HPDE6-E6E7 (cell line): Measurements from ENCODE around the gene CPNE4.

Source experiments
- DNase-seq: peaks from one replicate; pipeline ENCODE4 v3.0.0; 2011; ENCODE audit warnings: missing footprints; ENCODE audit errors: extremely low spot score

CPNE4 gene

DNA sequence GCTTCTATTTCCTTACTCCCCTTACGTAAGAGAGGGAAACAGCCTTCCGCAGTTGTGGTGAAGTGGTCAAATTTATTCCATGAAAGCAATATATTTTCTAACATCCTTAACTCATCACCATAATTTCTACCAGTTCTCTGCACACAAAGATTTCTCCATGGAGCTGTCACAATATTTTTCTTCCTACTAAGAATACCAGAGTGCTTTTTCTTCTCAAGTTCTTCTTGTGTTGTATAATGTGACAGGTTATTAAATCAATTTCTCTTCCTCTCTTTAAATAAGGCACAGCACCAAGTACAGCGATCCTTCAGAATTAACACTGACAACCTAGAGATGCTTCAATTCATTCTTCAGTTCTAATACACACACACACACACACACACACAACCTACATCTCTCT is 153.0 kb downstream of the CPNE4 start:
- DNase-seq, result no peak

GRCh38 chr3:131880948-131881347 is 153.9 kb downstream of the CPNE4 start:
- DNase-seq, result no peak

DNA sequence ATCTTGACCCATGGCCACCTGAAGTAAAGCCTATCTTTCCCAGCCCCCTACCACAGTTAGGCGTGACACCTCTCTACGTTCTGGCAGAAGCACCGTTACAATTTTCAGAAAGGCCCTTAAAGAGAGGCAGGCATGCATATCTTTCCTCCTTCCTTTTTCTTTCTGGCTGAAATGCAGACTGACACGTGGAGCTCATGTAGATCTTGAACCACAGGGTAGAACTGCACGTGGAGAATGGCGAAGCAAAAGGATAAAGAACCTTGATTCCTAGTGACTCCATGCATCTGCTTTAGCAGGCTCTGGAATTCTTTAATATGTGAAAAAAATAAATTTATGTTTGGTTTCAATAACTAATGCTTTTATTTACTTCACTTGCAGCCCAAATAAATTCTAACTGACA is 166.6 kb downstream of the CPNE4 start:
- no peak for DNase-seq

DNA sequence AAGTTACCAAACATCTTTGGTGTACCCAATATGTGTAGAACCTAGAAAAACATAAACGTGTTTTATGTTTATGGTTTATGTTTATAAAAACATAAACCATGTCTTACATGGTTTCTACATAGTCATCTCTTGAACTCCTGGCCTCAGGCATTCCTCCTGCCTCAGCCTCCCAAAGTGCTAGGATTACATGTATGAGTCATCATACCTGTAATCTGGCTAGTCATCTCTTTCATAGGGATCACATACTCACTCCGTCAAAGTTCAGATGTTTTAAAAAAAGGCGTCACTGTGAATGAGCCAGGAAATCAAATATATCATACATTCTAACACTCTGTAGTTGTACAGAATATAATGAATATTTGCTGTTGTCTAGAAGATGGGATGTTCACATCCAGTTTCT is 178.6 kb downstream of the CPNE4 start:
- DNase-seq, result no peak

- no peak for DNase-seq
Measured at GRCh38 chr3:131850223-131850622, 184.6 kb downstream of the CPNE4 start.

DNA sequence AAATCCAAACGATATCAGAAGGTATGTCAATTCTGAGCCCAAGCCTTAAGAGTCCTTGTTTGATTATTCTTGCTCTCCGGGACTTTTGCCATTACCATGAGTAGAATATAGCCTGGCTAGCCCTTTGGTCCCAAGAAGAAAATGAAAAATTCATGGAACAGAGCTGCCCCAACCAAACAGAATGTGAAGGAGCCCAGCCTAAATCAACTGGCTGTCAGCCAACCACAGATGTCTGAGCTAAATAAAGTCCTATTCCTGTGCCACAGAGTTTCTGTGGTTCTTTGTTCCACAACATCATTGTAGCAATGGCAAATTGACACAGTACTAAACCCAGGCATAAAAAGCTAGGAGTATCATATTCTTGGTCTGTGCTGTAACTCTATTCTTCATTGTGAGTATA is 185.2 kb downstream of the CPNE4 start:
- DNase-seq, result no peak

DNA sequence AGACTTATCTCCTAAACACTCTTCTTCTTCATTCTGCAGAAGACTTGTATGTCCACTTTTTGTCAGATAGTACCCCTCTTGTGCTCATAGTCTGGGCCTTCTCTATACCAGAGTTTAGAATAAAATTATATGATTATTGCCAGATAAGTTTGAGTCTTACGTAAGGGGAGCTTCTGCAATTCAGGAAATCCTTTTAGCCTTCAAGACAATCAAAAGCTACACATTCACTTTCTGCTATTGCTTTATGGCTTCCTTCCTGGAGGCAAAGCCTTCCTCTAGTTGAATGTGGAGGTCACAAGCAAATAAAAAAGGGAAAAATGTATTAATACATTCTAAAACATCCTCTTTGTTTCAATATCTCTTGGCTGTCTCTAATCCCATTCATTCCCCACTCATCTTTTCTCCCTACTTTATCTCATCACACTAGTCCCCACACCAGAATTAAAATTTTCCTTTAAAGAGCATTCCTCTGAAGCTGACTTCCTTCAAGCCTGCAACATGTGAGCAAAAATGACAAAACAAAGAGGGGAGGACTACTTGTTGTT is 186.8 kb downstream of the CPNE4 start:
- DNase-seq, result no peak

GRCh38 chr3:131846296-131846924 is 188.4 kb downstream of the CPNE4 start:
- DNase-seq, result no peak

- no peak for DNase-seq
Measured at GRCh38 chr3:131843174-131843573, 191.6 kb downstream of the CPNE4 start.

DNA sequence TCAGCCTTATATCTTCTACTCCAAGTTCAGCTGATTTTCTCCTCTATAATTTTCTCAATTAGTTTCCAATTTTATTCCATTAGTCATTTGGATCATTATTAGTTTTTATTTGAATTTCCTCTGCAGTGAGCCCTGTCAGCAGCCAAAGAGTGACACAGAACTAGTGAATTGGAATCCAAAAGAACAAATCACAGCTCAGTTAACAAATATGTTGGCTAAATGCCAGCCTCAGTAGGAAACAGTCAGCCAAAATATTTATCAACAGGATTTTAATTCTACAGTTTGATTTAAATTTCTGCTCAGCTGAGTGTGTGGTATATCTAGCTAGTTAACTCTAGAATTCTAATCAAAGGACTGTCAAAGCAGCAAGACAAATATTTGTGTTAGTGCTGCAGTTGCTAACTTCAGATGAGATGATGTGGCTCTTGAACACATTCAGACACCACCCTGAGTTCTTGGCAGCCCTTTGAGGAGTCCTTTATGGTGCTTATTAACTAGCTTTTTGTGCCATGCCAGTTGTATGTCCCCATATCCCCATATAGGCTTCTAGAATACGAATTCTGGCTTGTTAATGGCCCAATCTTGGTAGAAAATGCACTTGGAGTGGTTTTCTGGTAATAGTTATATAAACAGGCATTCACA is 194.5 kb downstream of the CPNE4 start:
- no peak for DNase-seq

DNA sequence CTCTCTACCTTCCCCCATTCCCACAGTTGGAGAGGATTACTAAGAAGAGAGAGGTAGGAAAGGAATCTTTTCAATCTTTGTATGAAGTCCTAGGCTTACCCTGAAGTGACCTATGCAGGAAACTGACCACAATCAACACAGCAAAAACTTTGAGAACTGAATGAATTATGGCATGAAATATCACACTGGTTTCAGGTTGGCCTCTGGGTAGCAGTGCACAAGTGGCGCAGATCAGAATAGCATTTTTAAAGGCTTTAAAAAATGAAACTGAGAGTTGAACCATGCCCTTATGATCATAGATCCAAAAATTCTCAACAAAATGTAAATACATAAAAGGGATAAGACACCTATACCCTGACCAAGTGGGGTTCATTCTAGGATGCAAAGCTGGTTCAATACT is 198.9 kb downstream of the CPNE4 start:
- DNase-seq, result no peak

DNA sequence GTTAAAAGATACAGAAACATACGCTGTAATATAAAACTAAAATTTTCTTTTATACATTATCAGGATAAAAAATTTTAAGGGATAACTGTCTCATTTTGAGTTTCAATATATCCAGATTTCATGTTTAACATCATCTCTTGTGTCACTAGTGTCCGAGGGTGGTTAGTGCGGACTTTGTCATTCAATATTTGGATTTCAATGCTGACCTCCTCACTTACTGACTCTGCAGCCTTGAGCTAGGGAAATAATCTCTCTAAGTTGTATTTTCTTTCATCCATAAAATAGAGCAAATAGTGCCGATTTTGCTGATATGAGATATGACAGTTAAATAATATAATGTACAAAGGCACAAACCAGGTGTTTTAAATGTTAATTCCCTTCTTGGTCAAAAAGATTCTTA is 203.2 kb downstream of the CPNE4 start:
- DNase-seq, result no peak

DNA sequence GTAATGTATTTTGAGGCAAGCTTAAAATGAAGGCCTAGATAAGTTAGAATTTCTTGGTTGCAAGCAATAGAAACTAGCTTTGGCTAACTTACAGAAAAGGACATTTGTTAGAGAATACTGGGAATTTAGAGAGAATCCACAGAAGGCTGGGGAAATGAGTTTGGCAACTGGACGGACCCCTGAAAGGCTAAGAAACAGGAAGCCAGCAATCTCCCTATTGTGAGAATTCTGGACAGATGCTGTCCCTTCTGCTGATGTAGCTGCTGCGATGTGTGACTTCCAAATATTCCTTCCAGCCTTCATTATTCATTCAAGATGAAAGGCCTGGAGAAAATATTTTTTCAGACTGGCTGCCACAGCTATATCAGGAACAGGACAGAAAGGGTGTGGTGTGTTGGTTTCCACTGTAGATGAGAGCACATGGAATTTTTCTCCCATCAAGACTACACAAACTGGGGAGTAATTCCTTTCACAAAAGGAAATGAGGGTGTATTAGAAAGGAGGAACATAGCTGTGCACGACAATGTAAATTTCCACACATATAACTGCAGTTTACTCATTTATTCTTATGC is 213.5 kb downstream of the CPNE4 start:
- no peak for DNase-seq

- DNase-seq, result no peak
Measured at GRCh38 chr3:131819381-131820055, 215.3 kb downstream of the CPNE4 start.

- DNase-seq, result no peak
Measured at GRCh38 chr3:131812433-131812832, 222.4 kb downstream of the CPNE4 start.

- no peak for DNase-seq
Measured at GRCh38 chr3:131811481-131811880, 223.3 kb downstream of the CPNE4 start.

- no peak for DNase-seq
Measured at GRCh38 chr3:131807822-131808221, 227.0 kb downstream of the CPNE4 start.

- DNase-seq, result no peak
Measured at GRCh38 chr3:131806736-131807135, 228.1 kb downstream of the CPNE4 start.

DNA sequence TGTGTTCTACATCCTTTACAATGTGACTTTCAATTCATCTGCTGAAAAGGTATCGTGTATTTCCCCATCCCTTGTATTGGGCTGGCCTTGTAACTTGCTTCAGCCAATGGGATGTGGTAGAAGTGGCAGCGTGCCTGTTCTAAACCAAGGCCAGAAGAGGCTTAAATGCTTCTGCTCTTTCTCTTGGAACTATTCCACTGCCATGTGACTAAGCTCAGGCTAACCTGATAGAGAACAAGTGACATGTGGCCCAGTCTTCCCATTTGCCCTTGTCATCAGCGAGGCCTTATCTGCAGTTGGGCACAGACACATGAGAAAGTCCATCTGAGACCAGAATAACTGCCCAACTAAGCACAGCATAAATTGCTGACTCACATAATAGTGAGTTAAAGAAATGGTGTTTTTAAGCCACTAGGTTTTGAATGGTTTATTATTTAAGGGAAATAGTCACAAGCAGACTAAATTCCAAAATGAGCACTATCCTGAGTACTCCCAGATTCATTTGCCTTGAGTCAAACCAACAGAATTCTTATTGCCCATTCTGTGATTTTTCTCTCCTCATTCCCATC is 230.2 kb downstream of the CPNE4 start:
- DNase-seq, result no peak

- DNase-seq, result no peak
Measured at GRCh38 chr3:131803113-131803512, 231.7 kb downstream of the CPNE4 start.

GRCh38 chr3:131802029-131802428 is 232.8 kb downstream of the CPNE4 start:
- DNase-seq, result no peak

DNA sequence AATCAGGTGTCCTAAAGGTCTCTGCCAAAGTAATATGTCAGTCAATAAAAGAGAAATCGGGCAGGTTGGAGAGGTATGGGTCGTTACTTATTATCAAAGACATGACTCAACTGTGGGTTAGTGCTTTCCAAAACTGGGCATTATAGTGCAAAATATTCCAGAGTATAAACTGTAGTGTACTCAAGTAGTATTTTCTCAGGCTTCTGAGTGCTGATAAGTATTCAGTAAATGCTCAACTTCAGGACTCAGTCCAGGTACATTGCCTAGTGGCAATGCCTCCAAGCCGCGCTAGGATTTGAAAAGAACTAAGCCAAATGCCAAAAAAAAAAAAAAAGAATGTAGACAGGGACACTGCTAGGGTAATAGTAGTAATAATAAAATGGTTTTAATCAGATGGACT is 233.2 kb downstream of the CPNE4 start:
- DNase-seq, result no peak
